HUES64 (cell line): Measurements from ENCODE around the gene EVL.
"Not testable (repeated sequence)": the region's sequence is repeated elsewhere in the genome, so short reads cannot be mapped to it uniquely, and the experiment has no call there.

Source experiments
- H3K27ac ChIP-seq: 2 replicates; pipeline ENCODE4 v1.7.0; 2013; ENCODE audit warnings: low read depth, low read length, inconsistent platforms
- H3K27me3 ChIP-seq: 2 replicates; pipeline ENCODE4 v1.6.1; 2013; ENCODE audit warnings: mild to moderate bottlenecking, low read length; ENCODE audit not compliant: insufficient read depth
- H3K36me3 ChIP-seq: 2 replicates; pipeline ENCODE4 v1.6.1; 2013; ENCODE audit warnings: mild to moderate bottlenecking, low read length; ENCODE audit not compliant: insufficient read depth
- H3K4me1 ChIP-seq: 2 replicates; pipeline ENCODE4 v1.6.1; 2013; ENCODE audit warnings: mild to moderate bottlenecking, low read length, moderate library complexity; ENCODE audit not compliant: insufficient read depth
- H3K4me3 ChIP-seq: 2 replicates; pipeline ENCODE4 v1.5.1; 2013; ENCODE audit warnings: mild to moderate bottlenecking, low read length, moderate library complexity
- H3K9ac ChIP-seq: 2 replicates; pipeline ENCODE4 v1.6.1; 2013; ENCODE audit warnings: mild to moderate bottlenecking, low read depth, low read length
- H3K9me3 ChIP-seq: 2 replicates; pipeline ENCODE4 v1.6.1; 2013; ENCODE audit warnings: low read depth, low read length; ENCODE audit not compliant: insufficient read depth
- WGBS: fragments of 150-250, 120-280 bp; methylation state at CpG from one replicate; pipeline ENCODE4 v1.1.7; 2013; ENCODE audit warnings: missing lambda C conversion rate; 5-methylcytosine and 5-hydroxymethylcytosine counted together

Gene EVL

GRCh38 chr14:100150932-100151587 is 85.8 kb downstream of the EVL start:
- H3K4me1 ChIP-seq, result peaks cover 4% of the 10 kb centered on the region; the same call in 1 of the 2 replicates
- H3K36me3 ChIP-seq, result no peaks in the 10 kb centered on the region
- H3K27ac ChIP-seq, result no peak overlapping the region
- H3K9ac ChIP-seq, result no peak overlapping the region
- WGBS, result 76% methylated on average over 12 of the region's 12 CpGs
- H3K4me3 ChIP-seq, result no peak overlapping the region
- no peaks in the 10 kb centered on the region for H3K9me3 ChIP-seq
- peaks cover 1% of the 10 kb centered on the region; the same call in 1 of the 2 replicates for H3K27me3 ChIP-seq

- Histone ChIP-seq H3K4me3 (no peak overlapping the region), H3K9me3 (no peaks in the 10 kb centered on the region), H3K27ac (no peak overlapping the region), H3K27me3 (peaks cover 11% of the 10 kb centered on the region), H3K4me1 (peaks cover 4% of the 10 kb centered on the region; the same call in 1 of the 2 replicates), H3K9ac (no peak overlapping the region), H3K36me3 (no peaks in the 10 kb centered on the region)
- WGBS, result 91% methylated on average over 10 of the region's 10 CpGs
Observed at GRCh38 chr14:100152091-100152490, 86.9 kb downstream of the EVL start.

DNA sequence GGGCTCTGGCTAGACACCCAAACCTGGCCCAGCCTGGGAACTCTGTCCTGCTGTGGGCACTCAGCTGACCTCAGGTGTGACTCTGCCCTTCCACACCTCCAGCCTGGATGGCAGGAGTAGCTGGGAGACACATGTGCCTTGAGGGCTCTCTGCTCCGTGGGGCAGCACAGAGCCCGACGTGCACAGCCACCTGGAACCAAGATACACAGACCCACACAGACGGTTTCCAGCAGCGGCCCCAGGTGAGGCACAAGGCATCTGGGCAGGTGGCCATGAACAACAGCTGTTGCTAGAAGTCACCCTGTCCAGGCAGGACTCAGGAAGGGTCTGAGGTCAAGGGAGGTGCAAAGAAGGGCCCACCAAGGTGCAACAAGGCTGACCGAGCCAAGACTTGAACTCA is 88.3 kb downstream of the EVL start:
- Histone ChIP-seq H3K9me3 (no peaks in the 10 kb centered on the region), H3K9ac (no peak overlapping the region), H3K4me1 (peaks cover 4% of the 10 kb centered on the region; the same call in 1 of the 2 replicates), H3K4me3 (no peak overlapping the region), H3K27me3 (peaks cover 26% of the 10 kb centered on the region), H3K36me3 (no peaks in the 10 kb centered on the region), H3K27ac (no peak overlapping the region)
- 75% methylated on average over 6 of the region's 6 CpGs for WGBS

DNA sequence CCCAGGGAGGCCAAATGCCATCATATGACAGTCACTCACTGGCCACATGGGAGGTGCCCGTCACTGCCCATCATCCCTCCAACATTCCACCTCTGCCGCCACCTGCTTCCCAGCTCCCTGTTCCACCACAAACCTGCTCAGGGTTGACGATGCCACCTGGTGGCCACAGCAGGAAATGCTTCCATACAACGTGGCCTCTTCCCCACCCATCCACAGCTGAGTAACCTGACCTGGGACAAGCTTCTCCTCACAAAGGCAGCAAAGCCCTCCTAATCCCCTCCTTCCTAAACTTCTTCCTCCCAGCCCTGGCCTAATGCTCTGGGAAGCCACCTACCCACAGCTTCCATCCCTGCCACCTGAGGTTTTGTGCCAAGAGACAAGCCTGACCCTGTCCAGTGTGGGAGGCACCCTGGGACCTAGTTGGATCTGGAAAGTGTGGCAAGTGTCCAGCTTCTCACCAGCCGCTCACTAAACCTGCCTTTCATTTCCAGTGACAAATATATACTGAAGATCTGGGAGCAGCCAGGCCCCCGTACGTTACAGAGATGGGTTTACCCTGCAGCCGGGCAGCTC is 89.9 kb downstream of the EVL start:
- no peaks in the 10 kb centered on the region for H3K36me3 ChIP-seq
- H3K4me3 ChIP-seq, result no peak overlapping the region
- H3K9ac ChIP-seq, result no peak overlapping the region
- peaks cover 41% of the 10 kb centered on the region for H3K27me3 ChIP-seq
- 56% methylated on average over 8 of the region's 8 CpGs for WGBS
- H3K9me3 ChIP-seq, result no peaks in the 10 kb centered on the region
- no peak overlapping the region for H3K27ac ChIP-seq
- peaks cover 4% of the 10 kb centered on the region; the same call in 1 of the 2 replicates for H3K4me1 ChIP-seq

GRCh38 chr14:100155756-100156616 is 90.8 kb downstream of the EVL start:
- H3K4me3 ChIP-seq, result no peak overlapping the region
- H3K27me3 ChIP-seq, result peaks cover 49% of the 10 kb centered on the region
- WGBS, result 90% methylated on average over 11 of the region's 12 CpGs
- peaks cover 4% of the 10 kb centered on the region; the same call in 1 of the 2 replicates for H3K4me1 ChIP-seq
- no peak overlapping the region for H3K9ac ChIP-seq
- H3K9me3 ChIP-seq, result no peaks in the 10 kb centered on the region
- no peaks in the 10 kb centered on the region for H3K36me3 ChIP-seq
- H3K27ac ChIP-seq, result no peak overlapping the region

GRCh38 chr14:100156776-100157175 is 91.6 kb downstream of the EVL start:
- Histone ChIP-seq H3K36me3 (no peaks in the 10 kb centered on the region), H3K4me3 (no peak overlapping the region), H3K27ac (no peak overlapping the region), H3K9me3 (no peaks in the 10 kb centered on the region), H3K4me1 (peaks cover 4% of the 10 kb centered on the region; the same call in 1 of the 2 replicates), H3K9ac (no peak overlapping the region), H3K27me3 (peaks cover 56% of the 10 kb centered on the region)
- 91% methylated on average over 6 of the region's 6 CpGs for WGBS

- WGBS, result 88% methylated on average over 15 of the region's 16 CpGs
- H3K36me3 ChIP-seq, H3K4me1 ChIP-seq, H3K27ac ChIP-seq, H3K4me3 ChIP-seq, H3K9ac ChIP-seq, H3K9me3 ChIP-seq: not testable (repeated sequence)
- H3K27me3 ChIP-seq, result peaks cover 56% of the 10 kb centered on the region
Observed at GRCh38 chr14:100157548-100158232, 92.5 kb downstream of the EVL start.

DNA sequence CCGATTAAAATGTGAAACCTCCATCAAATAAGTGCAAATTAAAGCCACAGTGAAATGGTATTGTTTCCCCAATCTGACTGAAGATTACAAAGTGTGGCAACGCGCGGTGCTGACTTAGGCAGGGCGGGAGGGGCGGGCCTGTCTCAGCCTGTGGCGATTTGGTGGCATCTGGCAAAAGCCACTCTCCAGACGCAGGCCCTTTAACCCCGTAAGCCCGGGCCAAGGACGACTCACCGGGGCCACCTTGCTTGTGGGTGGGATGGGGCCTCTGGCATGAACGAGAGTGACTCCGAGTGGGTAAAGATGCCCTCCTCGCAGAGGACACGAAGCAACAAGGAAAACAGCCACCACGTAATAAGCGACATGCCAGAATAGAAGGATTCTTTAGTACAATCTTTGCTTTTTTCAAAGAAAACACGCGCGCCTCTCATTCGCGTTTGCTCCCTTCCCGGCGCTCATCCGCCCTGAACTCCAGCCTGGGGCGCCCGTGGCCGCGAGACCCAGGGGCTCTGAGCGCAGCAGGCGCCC is 93.4 kb downstream of the EVL start:
- H3K27ac ChIP-seq, result no peak overlapping the region
- H3K4me1 ChIP-seq, result peaks cover 4% of the 10 kb centered on the region; the same call in 1 of the 2 replicates
- peaks cover 56% of the 10 kb centered on the region for H3K27me3 ChIP-seq
- H3K9ac ChIP-seq, result no peak overlapping the region
- H3K9me3 ChIP-seq, result no peaks in the 10 kb centered on the region
- no peaks in the 10 kb centered on the region for H3K36me3 ChIP-seq
- peak overlapping the region; percentile 63 for H3K4me3 ChIP-seq
- 14% methylated on average over 32 of the region's 32 CpGs for WGBS

- Histone ChIP-seq H3K9ac (no peak within 1 kb of the TSS), H3K27me3 (peaks cover 56% of the 10 kb centered on the region), H3K4me3 (peak within 1 kb of the TSS; percentile 63), H3K9me3 (no peaks in the 10 kb centered on the region), H3K36me3 (no peaks in the 10 kb centered on the region), H3K4me1 (peaks cover 4% of the 10 kb centered on the region; the same call in 1 of the 2 replicates), H3K27ac (no peak within 1 kb of the TSS)
- WGBS, result 2% methylated on average over 94 of the region's 94 CpGs
Observed at GRCh38 chr14:100159094-100159864, 94.1 kb downstream of the EVL start, which contains the start of gene DEGS2. DEGS2 (minus strand) TSS chr14:100159645; CDS start chr14:100159587, 58 bp downstream.
